Endothelial cell of umbilical vein (primary cell): ENCODE results near the gene BLOC1S4. TPM values are rescaled to one million over a fixed set of nuclear protein-coding genes. Genes with fewer than 3 reads are reported as not detected.

ENCODE experiments used
- BruUV-seq: library from RNA; stranded (reverse); fragments of 400-500 nt; replicated peaks from 2 replicates; lab custom pipeline; 2021; lab: Mats Ljungman, UMichigan
- CTCF ChIA-PET: fragments of 300-600, 350-600 bp; sonication (Branson Sonifier 250); formaldehyde crosslinking; loops from one replicate; lab custom pipeline; 2021; ENCODE audit warnings: antibody characterized with exemption, inconsistent platforms; lab: Charles Lee
- POLR2A ChIA-PET: fragments of 300-600, 350-600 bp; sonication (Branson Sonifier 250); formaldehyde crosslinking; loops from one replicate; lab custom pipeline; 2021; ENCODE audit warnings: antibody characterized with exemption, inconsistent platforms; lab: Charles Lee
- DNase-seq: peaks from one replicate; pipeline ENCODE4 v3.0.0-alpha.2; 2011; ENCODE audit warnings: low read depth, low spot score
- FAIRE-seq: peaks from 2 replicates; lab custom pipeline; 2011; peaks lifted over from hg19 to GRCh38; lab: Jason Lieb, UNC
- H2AFZ ChIP-seq: 2 replicates; pipeline ENCODE4 v1.6.0; 2012; ENCODE audit warnings: low read depth, low read length, control low read depth, inconsistent platforms
- H3K27ac ChIP-seq: 2 replicates; pipeline ENCODE4 v1.5.1; 2011; ENCODE audit warnings: low read depth, mild to moderate bottlenecking, control low read depth, low read length, moderate library complexity; ENCODE audit not compliant: insufficient read depth
- H3K27me3 ChIP-seq, 2 experiments: 2 replicates each; pipeline versions ENCODE4 v1.6.0 to v1.6.1; 2011; ENCODE audit warnings: low read length in 2 of 2, mixed read lengths in 1 of 2; ENCODE audit not compliant: control insufficient read depth in 2 of 2, insufficient read depth in 2 of 2
- H3K36me3 ChIP-seq, 2 experiments: 2 replicates in 1 of 2; 3 replicates in 1 of 2; pipeline ENCODE4 v1.5.1; 2011; ENCODE audit warnings: low read length in 2 of 2, mild to moderate bottlenecking in 1 of 2, moderate library complexity in 1 of 2; ENCODE audit not compliant: control insufficient read depth in 2 of 2, insufficient read depth in 2 of 2; ENCODE audit errors: extremely low read depth in 1 of 2
- H3K4me1 ChIP-seq: 3 replicates; pipeline ENCODE4 v1.5.1; 2011; ENCODE audit warnings: mild to moderate bottlenecking, low read length; ENCODE audit not compliant: control insufficient read depth, insufficient read depth; ENCODE audit errors: extremely low read depth
- H3K4me2 ChIP-seq: 2 replicates; pipeline ENCODE4 v1.6.1; 2011; ENCODE audit warnings: low read length, control low read depth, mixed read lengths; ENCODE audit not compliant: insufficient read depth
- H3K4me3 ChIP-seq, 3 experiments: fragments of 200-600 bp in 1 of 3; sonication (generic), shearing (Covaris generic) in 1 of 3; replicated peaks in 1 of 3; 2 replicates each; pipeline ENCODE4 v1.5.1; 2011 to 2016; ENCODE audit warnings: control low read depth in 3 of 3, low read length in 3 of 3, mild to moderate bottlenecking in 2 of 3, inconsistent platforms in 1 of 3, low read depth in 1 of 3, moderate library complexity in 1 of 3; ENCODE audit not compliant: insufficient read depth in 1 of 3
- H3K79me2 ChIP-seq: 2 replicates; pipeline ENCODE4 v1.6.0; 2012; ENCODE audit warnings: low read length, inconsistent platforms; ENCODE audit not compliant: control insufficient read depth, insufficient read depth
- H3K9ac ChIP-seq: replicated peaks from 2 replicates; pipeline ENCODE3; 2011; ENCODE audit warnings: low read length, control low read depth; ENCODE audit not compliant: insufficient read depth; ENCODE audit errors: extremely low read depth
- H3K9me1 ChIP-seq: replicated peaks from 3 replicates; pipeline ENCODE4 v1.6.0; 2011; ENCODE audit warnings: mild to moderate bottlenecking, low read length; ENCODE audit not compliant: control insufficient read depth, insufficient read depth; ENCODE audit errors: extremely low read depth
- H3K9me3 ChIP-seq: replicated peaks from 2 replicates; pipeline ENCODE4 v1.5.1; 2012; ENCODE audit warnings: low read length, inconsistent platforms; ENCODE audit not compliant: control insufficient read depth, insufficient read depth
- H4K20me1 ChIP-seq: replicated peaks from 2 replicates; pipeline ENCODE3; 2011; ENCODE audit warnings: mild to moderate bottlenecking, low read length; ENCODE audit not compliant: control insufficient read depth, insufficient read depth; ENCODE audit errors: extremely low read depth
- EZH2 ChIP-seq: IDR thresholded peaks from 2 replicates; pipeline ENCODE4 v1.6.1; 2012; ENCODE audit warnings: borderline replicate concordance, low read depth, mild to moderate bottlenecking, moderate library complexity, low read length, inconsistent platforms; ENCODE audit not compliant: severe bottlenecking
- FOS ChIP-seq: IDR thresholded peaks from 2 replicates; pipeline ENCODE4 v1.6.1; 2011; ENCODE audit warnings: mild to moderate bottlenecking, low read length, moderate library complexity, borderline replicate concordance; ENCODE audit not compliant: insufficient read depth
- GATA2 ChIP-seq: IDR thresholded peaks from 2 replicates; pipeline ENCODE4 v1.7.0; 2011; ENCODE audit warnings: low read depth, mild to moderate bottlenecking, moderate library complexity, mixed read lengths, low read length; ENCODE audit not compliant: insufficient read length, insufficient read depth
- JUN ChIP-seq: IDR thresholded peaks from 2 replicates; pipeline ENCODE4 v1.6.1; 2011; ENCODE audit warnings: borderline replicate concordance, low read depth; ENCODE audit not compliant: insufficient read length, insufficient read depth
- MYC ChIP-seq: IDR thresholded peaks from one replicate; pipeline ENCODE4 v1.6.1; 2011; ENCODE audit warnings: mild to moderate bottlenecking, low read depth, low read length
- POLR2A ChIP-seq: IDR thresholded peaks from 2 replicates; pipeline ENCODE4 v1.6.1; 2012; ENCODE audit warnings: low read depth, mild to moderate bottlenecking, control low read depth, low read length
- POLR2AphosphoS5 ChIP-seq: IDR thresholded peaks from 2 replicates; pipeline ENCODE4 v1.6.1; 2012; ENCODE audit warnings: low read depth, mild to moderate bottlenecking, control low read depth, low read length, moderate library complexity; ENCODE audit not compliant: insufficient read depth
- dilution Hi-C: fragments of 300-500 bp; cut with MboI; formaldehyde crosslinking; loops from one replicate; pipeline ENCODE4 v1.15.0; 2019; ENCODE audit warnings: low sequenced_read_pairs; ENCODE audit not compliant: extremely low pct_ligation_motif_present
- intact Hi-C: fragments of 100-400 bp; cut with micrococcal nuclease; formaldehyde crosslinking; loops from one replicate; pipeline ENCODE4 v1.10.0; 2022
- polyA plus RNA-seq, 4 experiments: library from polyadenylated mRNA; depleted of rRNA in 3 of 4; stranded (reverse) in 3 of 4; unstranded in 1 of 4; fragments of >200 nt; gene quantifications; 2 replicates each; pipeline versions ENCODE4 v1.2.1 to v1.2.3, GENCODE V29; 2011 to 2012; ENCODE audit warnings: missing spikeins in 1 of 4
- total RNA-seq: library from RNA; stranded (reverse); gene quantifications from 2 replicates; pipeline ENCODE4 v1.2.3, GENCODE V29; 2021
- TF ChIP-seq, protein P1 (sequence below), 2 donors: IDR thresholded peaks; 1 replicate in 1 of 2; 2 replicates in 1 of 2; pipeline ENCODE4 v1.5.1; 2011; ENCODE audit warnings: low read length in 2 of 2, mild to moderate bottlenecking in 2 of 2, moderate library complexity in 2 of 2, control low read depth in 1 of 2, inconsistent platforms in 1 of 2, low read depth in 1 of 2; ENCODE audit not compliant: insufficient read depth in 1 of 2; ENCODE audit errors: extremely low read depth in 1 of 2
- TF ChIP-seq, protein P2 (sequence below): IDR thresholded peaks from 2 replicates; pipeline ENCODE4 v1.6.1; 2011; ENCODE audit not compliant: insufficient read depth, insufficient read length

Gene BLOC1S4
- total and polyA plus RNA-seq, 2 donors (not counting 3 experiments of a cell fraction or from before 2014, with no cell fraction given) = 12.7 to 16.9 TPM

DNA sequence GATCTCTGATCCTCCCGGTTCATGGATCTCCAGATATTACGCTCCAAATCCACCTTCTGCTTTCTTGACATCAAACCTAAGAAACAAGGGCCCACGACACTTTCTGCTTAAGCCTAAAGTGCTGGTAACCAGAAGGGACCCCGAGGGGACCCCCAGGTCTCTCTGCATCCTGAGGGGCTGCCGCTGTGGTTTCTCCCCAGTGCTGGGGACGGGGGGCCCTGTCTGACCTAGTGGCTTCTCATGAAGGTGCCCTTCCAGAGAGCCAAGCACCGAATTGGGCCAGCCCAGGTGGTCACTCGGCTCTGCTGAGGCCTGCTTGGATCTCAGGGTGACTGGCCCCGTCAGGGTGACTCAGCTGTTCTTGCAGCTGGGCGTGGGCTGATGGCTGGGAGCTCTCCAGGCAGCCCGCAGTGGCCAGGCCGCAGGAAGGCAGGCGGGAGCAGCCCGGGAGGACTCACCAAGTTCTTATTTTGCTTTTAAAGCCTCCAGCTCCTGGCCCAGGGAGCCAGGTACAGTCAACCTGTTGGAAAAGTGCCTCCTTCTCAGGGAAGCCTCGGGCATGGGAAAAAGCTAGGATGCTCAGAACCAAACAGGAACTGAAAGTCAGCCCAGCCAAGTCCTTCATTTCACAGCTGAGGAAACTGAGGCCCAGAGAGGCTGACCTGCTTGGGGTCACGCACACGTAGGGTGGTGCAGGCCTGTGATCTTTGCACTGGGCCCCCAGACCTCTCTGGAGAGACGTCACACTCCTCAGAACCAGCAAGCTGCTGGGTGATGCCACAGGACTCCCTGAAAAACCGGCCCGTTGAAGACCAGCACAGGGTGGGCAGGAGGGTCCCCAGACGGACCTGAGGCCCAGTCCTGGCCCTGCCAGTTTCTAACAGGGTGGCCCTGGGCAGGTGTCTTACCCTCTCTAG, 16.7 kb downstream of the BLOC1S4 start:
- no TSS peak for BruUV-seq
- DNase-seq (peak; percentile 15), FAIRE-seq (peak; percentile 73)
- Histone ChIP-seq H3K9me3 (no peaks in the 10 kb centered on the region), H3K36me3 (no peaks in the 10 kb centered on the region), H3K4me1 (peaks cover 3% of the 10 kb centered on the region), H3K4me3 (no peak overlapping the region), H3K27ac (peak overlapping the region; percentile 48), H3K79me2 (no peaks in the 10 kb centered on the region), H3K4me2 (no peak overlapping the region), H4K20me1 (no peaks in the 10 kb centered on the region), H3K9me1 (no peaks in the 10 kb centered on the region), H2AFZ (peak overlapping the region; percentile 89), H3K9ac (no peak overlapping the region), H3K27me3 (no peaks in the 10 kb centered on the region)
- ChIA-PET POLR2A (no interaction called here), CTCF (interaction anchor here (0.9 to 1.3 kb wide), 3 partner anchors 12 to 153 kb away, joined by 3 to 11 read pairs (median 8); no protein-coding TSS in a partner anchor)
- no peak for TF ChIP-seq POLR2A
- no peak for TF ChIP-seq MYC
- TF ChIP-seq EZH2 = no peak
- TF ChIP-seq POLR2AphosphoS5 = no peak
- TF ChIP-seq, protein P1, sequence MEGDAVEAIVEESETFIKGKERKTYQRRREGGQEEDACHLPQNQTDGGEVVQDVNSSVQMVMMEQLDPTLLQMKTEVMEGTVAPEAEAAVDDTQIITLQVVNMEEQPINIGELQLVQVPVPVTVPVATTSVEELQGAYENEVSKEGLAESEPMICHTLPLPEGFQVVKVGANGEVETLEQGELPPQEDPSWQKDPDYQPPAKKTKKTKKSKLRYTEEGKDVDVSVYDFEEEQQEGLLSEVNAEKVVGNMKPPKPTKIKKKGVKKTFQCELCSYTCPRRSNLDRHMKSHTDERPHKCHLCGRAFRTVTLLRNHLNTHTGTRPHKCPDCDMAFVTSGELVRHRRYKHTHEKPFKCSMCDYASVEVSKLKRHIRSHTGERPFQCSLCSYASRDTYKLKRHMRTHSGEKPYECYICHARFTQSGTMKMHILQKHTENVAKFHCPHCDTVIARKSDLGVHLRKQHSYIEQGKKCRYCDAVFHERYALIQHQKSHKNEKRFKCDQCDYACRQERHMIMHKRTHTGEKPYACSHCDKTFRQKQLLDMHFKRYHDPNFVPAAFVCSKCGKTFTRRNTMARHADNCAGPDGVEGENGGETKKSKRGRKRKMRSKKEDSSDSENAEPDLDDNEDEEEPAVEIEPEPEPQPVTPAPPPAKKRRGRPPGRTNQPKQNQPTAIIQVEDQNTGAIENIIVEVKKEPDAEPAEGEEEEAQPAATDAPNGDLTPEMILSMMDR (IDR thresholded peaks at IDR 0.05; ENCODE audit: extremely low read depth in 1 of 2, insufficient read depth in 1 of 2, low read depth in 1 of 2, low read length in 2 of 2) = no peak
- TF ChIP-seq GATA2 = no peak
- TF ChIP-seq JUN = no peak
- no peak for TF ChIP-seq FOS
- TF ChIP-seq, protein P2, sequence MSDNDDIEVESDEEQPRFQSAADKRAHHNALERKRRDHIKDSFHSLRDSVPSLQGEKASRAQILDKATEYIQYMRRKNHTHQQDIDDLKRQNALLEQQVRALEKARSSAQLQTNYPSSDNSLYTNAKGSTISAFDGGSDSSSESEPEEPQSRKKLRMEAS = no peak
- dilution Hi-C loops (no loop called here), intact Hi-C loops (no loop called here)
